ENCODE results near the gene GDA. TPM values are rescaled to one million over a fixed set of nuclear protein-coding genes. Genes with fewer than 3 reads are reported as not detected.

The GDA gene
- 10 to 100 TPM in 1 of 4 donors, 1 to 10 TPM in 1, not detected in 2; 4.8 to 26.6 TPM for total RNA-seq

GRCh38 chr9:72149231-72149975 lies at the start of gene GDA:
Gene GDA, plus strand, starts transcription at chr9:72149440. Its CDS starts 120 bp downstream, at chr9:72149560.
- Histone ChIP-seq H3K27me3 (no peaks in the 10 kb centered on the region), H3K27ac (no peak within 1 kb of the TSS), H3K36me3 (no peaks in the 10 kb centered on the region), H3K9me3 (no peaks in the 10 kb centered on the region), H3K4me1 (no peaks in the 10 kb centered on the region), H3K4me3 (no peak within 1 kb of the TSS)
- no peak for DNase-seq
- intact Hi-C loops (cut with DNase I; ENCODE audit: low total_unique reads), result no loop called here
- TF ChIP-seq POLR2A (IDR thresholded peaks at IDR 0.05), result no peak
- TF ChIP-seq CTCF (IDR thresholded peaks at IDR 0.05), result no peak

- H3K27me3 ChIP-seq, result no peaks in the 10 kb centered on the region
- H3K36me3 ChIP-seq, result no peaks in the 10 kb centered on the region
- intact Hi-C loops (cut with DNase I; ENCODE audit: low total_unique reads), result no loop called here
- no peaks in the 10 kb centered on the region for H3K4me1 ChIP-seq
- no peak overlapping the region for H3K4me3 ChIP-seq
- no peak for DNase-seq
- H3K9me3 ChIP-seq, result no peaks in the 10 kb centered on the region
- no peak for TF ChIP-seq POLR2A (IDR thresholded peaks at IDR 0.05)
- no peak for TF ChIP-seq CTCF (IDR thresholded peaks at IDR 0.05)
- no peak overlapping the region for H3K27ac ChIP-seq
These were observed 46.7 kb upstream of the GDA start for GRCh38 chr9:72102520-72102919.

GRCh38 chr9:72113056-72113455 lies 36.2 kb upstream of the GDA start:
- Histone ChIP-seq H3K36me3 (no peaks in the 10 kb centered on the region), H3K4me3 (no peak overlapping the region), H3K4me1 (no peaks in the 10 kb centered on the region), H3K9me3 (no peaks in the 10 kb centered on the region), H3K27ac (no peak overlapping the region), H3K27me3 (no peaks in the 10 kb centered on the region)
- no peak for DNase-seq
- TF ChIP-seq CTCF (IDR thresholded peaks at IDR 0.05) (no peak), POLR2A (IDR thresholded peaks at IDR 0.05) (no peak)
- intact Hi-C loops (cut with DNase I; ENCODE audit: low total_unique reads), result no loop called here

- no peak overlapping the region for H3K4me3 ChIP-seq
- H3K4me1 ChIP-seq, result no peaks in the 10 kb centered on the region
- H3K36me3 ChIP-seq, result no peaks in the 10 kb centered on the region
- no peak overlapping the region for H3K27ac ChIP-seq
- TF ChIP-seq CTCF (IDR thresholded peaks at IDR 0.05) (no peak), POLR2A (IDR thresholded peaks at IDR 0.05) (no peak)
- intact Hi-C loops (cut with DNase I; ENCODE audit: low total_unique reads), result no loop called here
- H3K27me3 ChIP-seq, result no peaks in the 10 kb centered on the region
- H3K9me3 ChIP-seq, result no peaks in the 10 kb centered on the region
- no peak for DNase-seq
These were observed 29.4 kb upstream of the GDA start for GRCh38 chr9:72119853-72120252.

- TF ChIP-seq CTCF (IDR thresholded peaks at IDR 0.05), result no peak
- TF ChIP-seq POLR2A (IDR thresholded peaks at IDR 0.05), result no peak
- intact Hi-C loops (cut with DNase I; ENCODE audit: low total_unique reads), result no loop called here
- Histone ChIP-seq H3K4me3 (no peak overlapping the region), H3K27me3 (no peaks in the 10 kb centered on the region), H3K4me1 (no peaks in the 10 kb centered on the region), H3K36me3 (no peaks in the 10 kb centered on the region), H3K9me3 (no peaks in the 10 kb centered on the region), H3K27ac (no peak overlapping the region)
- DNase-seq, result no peak
These were observed 24.3 kb upstream of the GDA start for GRCh38 chr9:72124947-72125346.

Measured in uterus (tissue), 4 donors.